HG02588 (cell line): ENCODE data around the gene ITLN2.
"Not testable (repeated sequence)": the region's sequence is repeated elsewhere in the genome, so short reads cannot be mapped to it uniquely, and the experiment has no call there.

Experiments
- ATAC-seq: cut with Tn5 transposase; IDR thresholded peaks from one replicate; pipeline ENCODE4 v1.9.1; 2021; ENCODE audit warnings: mild to moderate bottlenecking, moderate library complexity; ENCODE audit not compliant: unreplicated experiment

The ITLN2 gene

DNA sequence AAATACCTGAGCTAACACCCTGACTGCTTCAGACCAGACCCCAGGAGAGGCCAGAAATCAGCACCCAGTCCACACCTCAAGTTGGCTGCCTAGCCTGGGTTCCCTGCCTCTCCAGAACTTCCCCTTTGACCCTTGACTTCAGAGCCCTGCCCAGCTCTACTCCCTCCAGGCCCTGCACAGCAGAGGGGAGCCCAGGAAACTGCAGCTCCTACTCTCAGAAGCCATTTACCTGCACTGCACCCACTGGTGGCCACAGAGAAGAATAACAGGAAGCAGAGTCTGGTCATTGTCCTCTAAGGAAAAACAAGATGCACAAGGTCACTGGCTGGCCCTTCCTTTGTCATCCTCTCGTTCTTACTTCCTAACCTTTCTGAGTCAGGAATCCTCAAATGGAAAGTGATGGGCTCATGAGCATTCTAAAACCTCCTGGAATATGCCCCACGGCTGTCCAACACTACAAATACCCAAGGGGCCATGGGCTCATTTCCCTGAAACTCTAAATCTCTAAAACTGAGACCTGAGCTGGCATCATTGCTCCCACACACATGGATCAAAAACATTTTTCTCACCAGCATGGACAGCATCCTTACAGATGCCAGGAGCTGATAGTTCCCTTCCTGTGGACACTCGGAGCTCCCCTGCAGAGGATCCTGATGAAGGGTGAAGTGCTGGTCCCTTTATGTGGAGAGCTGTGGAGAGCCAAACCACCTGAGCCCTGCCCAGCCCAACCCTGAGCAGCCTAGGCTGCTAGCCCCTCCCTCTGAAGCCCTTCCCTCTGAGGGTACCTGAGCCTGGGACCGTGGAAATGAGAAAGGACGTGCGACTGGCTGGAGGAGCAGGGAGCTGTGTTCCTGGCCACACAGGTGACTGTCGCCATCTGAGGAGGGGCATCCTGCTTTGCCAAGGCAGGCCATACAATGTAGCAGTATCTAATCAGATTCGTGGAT lies at the start of gene ITLN2:
TSS of gene ITLN2 (minus strand) at position 652 of the 947 bp plus-strand sequence. CDS start at position 584, 68 bp downstream.
- ATAC-seq: no peak

- no peak for ATAC-seq
These were observed 46.9 kb upstream of the ITLN2 start for GRCh38 chr1:161001525-161001924.

- ATAC-seq: no peak
These were observed 46.3 kb upstream of the ITLN2 start for GRCh38 chr1:161000736-161001480.

DNA sequence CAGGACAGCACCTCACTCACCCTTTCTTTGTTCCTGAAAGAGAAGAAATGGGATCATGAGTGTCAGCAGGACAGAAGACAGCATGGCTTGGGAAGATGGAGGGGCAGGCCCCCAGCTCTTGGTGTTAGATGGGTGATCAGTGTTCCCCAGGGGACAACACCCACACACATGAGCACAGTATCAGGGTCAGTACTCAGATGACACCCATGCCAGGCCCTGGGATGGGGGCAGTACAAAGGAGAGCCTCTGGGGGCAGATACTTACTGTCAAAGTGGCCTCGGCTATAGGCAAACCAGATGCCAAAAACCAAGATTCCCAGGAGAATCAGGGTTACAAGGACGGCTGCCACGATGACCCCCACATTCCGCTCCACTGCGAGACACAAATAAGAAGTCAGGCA lies 44.8 kb upstream of the ITLN2 start:
- no peak for ATAC-seq

DNA sequence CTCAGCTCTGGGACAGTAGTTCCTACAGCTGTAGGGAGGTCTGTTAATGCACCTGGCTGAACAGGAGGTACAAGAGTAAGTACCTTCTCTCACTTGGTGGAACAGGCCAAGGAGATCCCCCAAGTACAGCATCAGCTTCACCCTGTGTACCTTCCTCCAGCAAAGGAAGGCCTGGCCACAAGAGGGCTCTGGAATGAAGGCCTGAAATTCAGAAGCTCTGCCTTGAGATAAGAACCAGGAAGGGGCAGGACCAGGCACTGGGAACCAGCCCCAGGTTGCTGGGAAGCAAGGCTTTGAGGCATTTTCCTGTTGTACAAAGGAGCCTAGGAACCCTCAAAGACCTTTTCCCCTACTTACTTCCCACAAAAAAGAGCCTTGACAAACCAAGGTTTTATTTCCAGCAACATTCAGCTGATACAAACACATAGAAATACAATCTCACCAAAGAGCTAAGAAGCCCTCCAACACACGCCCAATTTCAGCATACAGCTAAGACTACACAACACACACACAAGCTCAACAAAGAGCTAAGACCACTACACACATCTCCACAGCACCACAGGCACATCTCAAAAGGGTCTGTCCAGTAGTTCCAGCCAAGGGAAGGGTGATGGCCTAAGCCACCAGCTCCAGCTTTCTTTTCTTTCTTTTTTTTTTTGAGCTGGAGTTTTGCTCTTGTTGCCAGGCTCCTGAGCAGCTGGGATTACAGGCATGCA lies 42.9 kb upstream of the ITLN2 start:
- no peak for ATAC-seq

DNA sequence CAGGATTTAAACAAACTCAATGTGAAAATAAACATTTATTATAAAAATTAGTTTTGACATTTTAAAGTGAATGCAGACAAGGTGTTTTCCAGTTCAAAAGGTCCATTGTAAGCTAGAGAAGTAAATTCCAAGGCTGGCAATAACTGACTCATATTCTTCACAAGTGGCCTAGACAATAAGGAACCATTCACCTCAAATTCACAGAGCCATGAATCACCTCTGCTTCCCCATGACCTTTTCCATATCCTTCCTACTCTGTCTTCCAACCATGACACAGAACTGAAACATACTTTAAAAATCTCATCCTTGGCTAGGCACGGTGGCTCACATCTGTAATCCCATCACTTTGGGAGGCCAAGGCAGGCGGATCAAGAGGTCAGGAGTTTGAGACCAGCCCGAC lies 41.6 kb upstream of the ITLN2 start:
- ATAC-seq: no peak

- no peak for ATAC-seq
These were observed 39.1 kb upstream of the ITLN2 start for GRCh38 chr1:160993544-160994193.

DNA sequence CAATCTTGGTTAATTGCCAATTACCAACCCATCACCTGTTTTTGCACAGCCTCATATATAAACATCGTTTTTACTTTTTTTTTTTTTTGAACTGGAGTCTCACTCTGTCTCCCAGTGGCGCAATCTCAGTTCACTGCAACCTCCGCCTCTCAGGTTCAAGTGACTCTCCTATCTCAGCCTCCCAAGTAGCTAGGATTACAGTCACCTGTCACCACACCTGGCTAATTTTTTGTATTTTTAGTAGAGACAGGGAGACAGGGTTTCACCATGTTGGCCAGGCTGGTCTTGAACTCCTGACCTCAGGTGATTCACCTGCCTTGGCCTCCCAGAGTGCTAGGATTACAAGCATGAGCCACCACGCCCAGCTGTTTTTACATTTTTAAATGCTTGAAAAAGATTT lies 37.4 kb upstream of the ITLN2 start:
- ATAC-seq: not testable (repeated sequence)

DNA sequence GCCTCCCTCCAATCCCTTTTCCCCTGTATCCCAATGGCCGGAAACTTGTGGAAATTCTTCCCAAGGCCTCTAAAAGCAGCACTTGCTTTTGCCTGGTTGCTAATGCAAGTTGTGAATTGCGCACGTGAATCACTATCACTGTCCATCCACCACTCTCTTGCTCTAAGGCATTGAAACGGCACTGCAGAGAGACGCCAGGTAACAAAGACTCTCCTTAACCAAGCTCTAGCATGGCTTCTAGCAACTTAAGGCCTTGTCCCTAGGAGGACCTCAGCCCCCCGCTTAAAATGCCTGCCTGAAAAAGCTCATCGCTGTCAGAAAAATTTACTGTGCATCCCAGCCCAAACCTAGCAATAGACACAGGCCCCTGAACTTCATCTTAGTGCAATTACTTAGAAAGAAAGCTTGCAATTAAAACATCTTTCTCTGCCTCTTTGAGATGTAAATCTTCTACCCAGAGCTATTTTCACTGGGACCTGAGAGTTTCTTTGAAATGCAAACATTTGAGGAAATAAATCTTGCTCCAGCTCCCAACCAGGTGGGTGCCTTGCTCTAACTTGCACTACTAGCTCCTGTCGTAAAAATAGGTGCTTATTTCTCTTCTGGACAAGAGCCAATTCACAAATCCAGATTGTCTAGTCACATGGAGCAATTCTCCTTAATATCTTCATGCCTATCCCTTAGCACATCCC lies 32.9 kb upstream of the ITLN2 start:
- ATAC-seq: no peak

- no peak for ATAC-seq
These were observed 31.1 kb upstream of the ITLN2 start for GRCh38 chr1:160985723-160986122.

DNA sequence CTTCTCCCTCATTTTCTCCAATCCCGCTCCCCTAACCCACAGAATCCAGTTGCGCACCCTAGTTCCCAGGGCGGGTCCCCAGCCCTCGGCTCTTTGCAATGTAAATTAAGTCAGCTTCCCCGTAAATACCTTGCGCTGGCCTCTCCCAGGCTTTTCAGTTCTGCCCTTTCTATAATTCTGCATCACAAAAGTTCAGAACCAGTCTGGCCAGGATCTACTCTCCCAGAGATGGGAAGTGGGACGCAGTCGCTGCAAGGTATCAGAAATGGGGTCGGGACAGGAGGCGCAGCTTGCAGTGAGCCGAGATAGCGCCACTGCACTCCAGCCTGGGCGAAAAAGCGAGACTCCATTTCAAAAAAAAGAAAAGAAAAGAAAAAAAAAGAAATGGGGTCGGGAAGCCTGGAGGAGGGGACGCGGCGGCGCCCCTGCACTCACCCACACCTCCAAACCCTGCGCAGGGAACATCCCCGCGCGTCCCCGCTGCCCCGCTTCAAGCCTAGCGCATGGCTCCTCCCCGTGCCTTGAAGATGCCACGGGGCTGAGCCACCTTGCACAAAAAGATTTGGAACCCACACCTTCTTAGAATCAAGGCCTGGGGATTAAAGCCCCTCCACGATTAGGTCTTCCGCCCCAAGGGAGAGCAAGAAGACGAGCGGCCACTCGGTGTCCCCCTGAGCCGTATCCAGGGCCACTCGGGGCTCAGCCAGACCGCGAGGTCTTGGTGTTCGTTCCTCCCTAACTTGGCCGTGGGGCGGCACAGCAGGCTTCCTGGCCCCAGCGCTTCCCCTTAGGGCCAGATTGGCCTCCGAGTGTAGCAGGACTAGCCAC lies 27.2 kb upstream of the ITLN2 start:
- ATAC-seq: no peak

- no peak for ATAC-seq
These were observed 24.7 kb upstream of the ITLN2 start for GRCh38 chr1:160979286-160979685.

DNA sequence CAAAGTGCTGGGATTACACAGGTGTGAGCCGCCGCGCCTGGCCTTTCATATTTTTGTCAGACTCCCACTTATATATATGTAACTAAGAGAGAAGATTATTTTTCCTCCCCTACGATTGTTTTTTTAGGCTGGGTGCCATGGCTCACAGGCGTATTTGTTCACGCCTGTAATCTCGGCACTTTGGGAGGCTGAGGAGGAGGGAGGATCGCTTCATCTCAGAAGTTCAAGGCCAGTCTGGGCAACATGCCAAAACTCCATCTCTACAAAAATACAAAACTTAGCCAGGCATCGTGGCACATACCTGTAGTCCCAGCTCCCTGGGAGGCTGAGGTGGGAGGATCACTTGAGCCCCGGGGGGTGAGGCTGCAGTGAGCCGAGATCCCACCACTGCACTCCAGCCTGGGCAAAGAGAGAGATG lies 23.9 kb upstream of the ITLN2 start:
- no peak for ATAC-seq

- no peak for ATAC-seq
These were observed 20.4 kb upstream of the ITLN2 start for GRCh38 chr1:160975026-160975425.

DNA sequence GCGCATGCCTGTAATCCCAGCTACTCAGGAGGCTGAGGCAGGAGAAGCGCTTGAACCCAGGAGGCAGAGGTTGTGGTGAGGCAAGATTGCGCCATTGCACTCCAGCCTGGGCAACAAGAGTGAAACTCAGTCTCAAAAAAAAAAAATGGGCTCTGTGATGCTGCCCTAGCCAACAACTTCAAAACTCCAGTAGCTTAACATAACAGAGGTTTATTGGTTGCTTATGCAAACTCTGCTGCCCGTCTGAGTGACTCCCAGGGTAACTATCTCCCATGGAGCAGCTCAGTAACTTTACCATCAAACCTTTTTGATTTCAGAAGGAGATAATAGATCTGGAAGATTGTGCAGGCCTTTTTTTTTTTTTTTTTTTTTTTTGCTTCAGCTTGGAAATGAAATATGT lies 18.9 kb upstream of the ITLN2 start:
- ATAC-seq: no peak

DNA sequence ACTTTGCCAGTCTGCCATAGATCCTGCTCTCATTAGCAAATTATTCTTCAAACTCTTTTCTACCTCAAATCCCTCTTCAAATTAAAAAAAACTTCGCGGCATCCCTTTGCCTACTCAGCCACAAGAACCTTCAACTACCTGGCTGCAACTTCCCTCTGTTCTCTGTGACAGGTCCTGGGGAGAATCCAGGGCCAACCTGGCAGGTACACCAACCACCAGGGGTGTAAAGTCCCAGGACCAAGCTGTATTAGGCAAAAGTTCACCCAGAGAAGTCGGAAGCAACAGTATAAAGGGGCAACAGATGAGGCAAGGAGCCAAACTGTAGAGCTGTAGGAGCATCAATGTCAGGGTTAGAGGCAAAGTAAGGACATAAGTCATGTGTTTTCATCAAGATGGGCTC lies 18.3 kb upstream of the ITLN2 start:
- ATAC-seq: no peak

GRCh38 chr1:160971618-160972056 lies 17.0 kb upstream of the ITLN2 start:
- ATAC-seq: no peak

GRCh38 chr1:160963521-160963920 lies 8.9 kb upstream of the ITLN2 start:
- no peak for ATAC-seq

GRCh38 chr1:160961419-160961818 lies 6.8 kb upstream of the ITLN2 start:
- no peak for ATAC-seq
